Cortex of kidney (tissue), 1 donor: Measurements from ENCODE around the gene TMEM147.

Experiments used
- DNase-seq: peaks from one replicate; lab custom pipeline; 2025; lab: John Stamatoyannopoulos, UW

The TMEM147 gene

GRCh38 chr19:35545001-35545854 lies at the start of gene TMEM147:
TMEM147 (plus strand) TSS chr19:35545626; CDS start chr19:35545740, 114 bp downstream.
- no peak for DNase-seq

GRCh38 chr19:35497406-35497805 lies 48.0 kb upstream of the TMEM147 start:
- no peak for DNase-seq

- no peak for DNase-seq
Measured at GRCh38 chr19:35498220-35498619, 47.2 kb upstream of the TMEM147 start.

GRCh38 chr19:35498984-35499527 lies 46.4 kb upstream of the TMEM147 start:
- DNase-seq = no peak

- no peak for DNase-seq
Measured at GRCh38 chr19:35500611-35501010, 44.8 kb upstream of the TMEM147 start.

GRCh38 chr19:35501684-35502083 lies 43.7 kb upstream of the TMEM147 start:
- DNase-seq = no peak

- no peak for DNase-seq
Measured at GRCh38 chr19:35502751-35503150, 42.7 kb upstream of the TMEM147 start.

GRCh38 chr19:35506011-35506410 lies 39.4 kb upstream of the TMEM147 start:
- no peak for DNase-seq

- no peak for DNase-seq
Measured at GRCh38 chr19:35507561-35507960, 37.9 kb upstream of the TMEM147 start.

GRCh38 chr19:35508129-35508528 lies 37.3 kb upstream of the TMEM147 start:
- no peak for DNase-seq

GRCh38 chr19:35509018-35509652 lies 36.3 kb upstream of the TMEM147 start:
- no peak for DNase-seq

- no peak for DNase-seq
Measured at GRCh38 chr19:35509861-35510625, 35.4 kb upstream of the TMEM147 start.

- DNase-seq = no peak
Measured at GRCh38 chr19:35510626-35510964, 34.8 kb upstream of the TMEM147 start.

GRCh38 chr19:35511337-35511736 lies 34.1 kb upstream of the TMEM147 start:
- DNase-seq = no peak

- no peak for DNase-seq
Measured at GRCh38 chr19:35512831-35513627, 32.4 kb upstream of the TMEM147 start.

GRCh38 chr19:35513628-35514281 lies 31.7 kb upstream of the TMEM147 start, which contains the start of gene DMKN:
DMKN (minus strand) TSS chr19:35513649; CDS start chr19:35513475, 174 bp downstream.
- DNase-seq = no peak

- no peak for DNase-seq
Measured at GRCh38 chr19:35514282-35514809, 31.1 kb upstream of the TMEM147 start.

GRCh38 chr19:35516310-35516709 lies 29.1 kb upstream of the TMEM147 start:
- DNase-seq = no peak

- no peak for DNase-seq
Measured at GRCh38 chr19:35517342-35517741, 28.1 kb upstream of the TMEM147 start.

- DNase-seq = no peak
Measured at GRCh38 chr19:35518313-35518712, 27.1 kb upstream of the TMEM147 start.

GRCh38 chr19:35519291-35519690 lies 26.1 kb upstream of the TMEM147 start:
- DNase-seq = no peak
